Neural progenitor cell (in vitro differentiated cells): Measurements from ENCODE around the gene KSR1.

Experiments
- EZH2 ChIP-seq: fragments of 200-600 bp; sonication (generic); IDR thresholded peaks from 2 replicates; pipeline ENCODE4 v1.6.1; 2017; ENCODE audit warnings: antibody characterized with exemption, mild to moderate bottlenecking, moderate library complexity
- EZH2phosphoT487 ChIP-seq: fragments of 200-600 bp; sonication (generic); IDR thresholded peaks from 2 replicates; pipeline ENCODE4 v1.6.1; 2017; ENCODE audit warnings: antibody characterized with exemption
- TF ChIP-seq, protein P1 (sequence below): fragments of 200-600 bp; sonication (generic); IDR thresholded peaks from 2 replicates; pipeline ENCODE4 v1.5.1; 2017; ENCODE audit warnings: antibody characterized with exemption, mild to moderate bottlenecking

DNA sequence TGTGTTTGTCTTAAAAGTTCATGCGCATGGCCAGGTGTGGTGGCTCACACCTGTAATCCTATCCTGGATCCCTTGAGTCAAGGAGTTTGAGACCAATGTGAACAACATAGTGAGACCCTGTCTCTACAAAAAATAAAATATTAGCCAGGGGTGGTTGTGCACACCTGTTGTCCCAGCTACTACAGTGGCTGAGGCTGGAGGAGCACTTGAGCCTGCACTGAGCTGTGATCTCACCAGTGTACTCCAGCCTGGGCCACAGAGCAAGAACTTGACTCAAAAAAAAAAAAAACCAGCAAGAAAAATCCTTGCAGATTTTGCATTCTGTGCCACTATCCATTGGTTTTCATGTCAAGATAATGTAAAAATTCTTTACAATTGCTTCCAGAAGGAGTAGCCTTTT is 8.2 kb downstream of the KSR1 start:
- TF ChIP-seq, protein P1, sequence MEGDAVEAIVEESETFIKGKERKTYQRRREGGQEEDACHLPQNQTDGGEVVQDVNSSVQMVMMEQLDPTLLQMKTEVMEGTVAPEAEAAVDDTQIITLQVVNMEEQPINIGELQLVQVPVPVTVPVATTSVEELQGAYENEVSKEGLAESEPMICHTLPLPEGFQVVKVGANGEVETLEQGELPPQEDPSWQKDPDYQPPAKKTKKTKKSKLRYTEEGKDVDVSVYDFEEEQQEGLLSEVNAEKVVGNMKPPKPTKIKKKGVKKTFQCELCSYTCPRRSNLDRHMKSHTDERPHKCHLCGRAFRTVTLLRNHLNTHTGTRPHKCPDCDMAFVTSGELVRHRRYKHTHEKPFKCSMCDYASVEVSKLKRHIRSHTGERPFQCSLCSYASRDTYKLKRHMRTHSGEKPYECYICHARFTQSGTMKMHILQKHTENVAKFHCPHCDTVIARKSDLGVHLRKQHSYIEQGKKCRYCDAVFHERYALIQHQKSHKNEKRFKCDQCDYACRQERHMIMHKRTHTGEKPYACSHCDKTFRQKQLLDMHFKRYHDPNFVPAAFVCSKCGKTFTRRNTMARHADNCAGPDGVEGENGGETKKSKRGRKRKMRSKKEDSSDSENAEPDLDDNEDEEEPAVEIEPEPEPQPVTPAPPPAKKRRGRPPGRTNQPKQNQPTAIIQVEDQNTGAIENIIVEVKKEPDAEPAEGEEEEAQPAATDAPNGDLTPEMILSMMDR: no peak
- TF ChIP-seq EZH2phosphoT487: no peak
- TF ChIP-seq EZH2: no peak
